ENCODE measurements around the gene RAPGEF2.

GRCh38 chr4:159282944-159283343, 180.1 kb downstream of the RAPGEF2 start:
- TF ChIP-seq YY1 (IDR thresholded peaks at IDR 0.05; ENCODE audit: insufficient read depth, insufficient read length), result no peak
- TF ChIP-seq SUZ12 (IDR thresholded peaks at IDR 0.05; ENCODE audit: extremely low read depth, insufficient read depth, insufficient read length), result no peak
- TF ChIP-seq ZNF274 (IDR thresholded peaks at IDR 0.05; ENCODE audit: low read depth, low read length), result no peak
